ENCODE measurements around the gene CUL2.

CUL2 gene

GRCh38 chr10:35006836-35007235 is 83.3 kb downstream of the CUL2 start:
- H3K4me3 ChIP-seq (ENCODE audit: low read depth, low read length): no peak overlapping the region
- DNase-seq (ENCODE audit: low read depth, low spot score): peak; percentile 44
- in situ Hi-C loops (cut with HindIII; ENCODE audit: low sequenced_read_pairs): no loop called here
- TF ChIP-seq CTCF (IDR thresholded peaks at IDR 0.05; ENCODE audit: low read depth, low read length): no peak

GRCh38 chr10:35005868-35006267 is 84.3 kb downstream of the CUL2 start:
- no peak for TF ChIP-seq CTCF (IDR thresholded peaks at IDR 0.05; ENCODE audit: low read depth, low read length)
- H3K4me3 ChIP-seq (ENCODE audit: low read depth, low read length): no peak overlapping the region
- in situ Hi-C loops (cut with HindIII; ENCODE audit: low sequenced_read_pairs): no loop called here
- DNase-seq (ENCODE audit: low read depth, low spot score): peak; percentile 84

- no peak for TF ChIP-seq CTCF (IDR thresholded peaks at IDR 0.05; ENCODE audit: low read depth, low read length)
- no peak for DNase-seq (ENCODE audit: low read depth, low spot score)
- in situ Hi-C loops (cut with HindIII; ENCODE audit: low sequenced_read_pairs): no loop called here
- no peak overlapping the region for H3K4me3 ChIP-seq (ENCODE audit: low read depth, low read length)
These were observed 85.5 kb downstream of the CUL2 start for GRCh38 chr10:35004651-35005050.

- in situ Hi-C loops (cut with HindIII; ENCODE audit: low sequenced_read_pairs): no loop called here
- no peak for DNase-seq (ENCODE audit: low read depth, low spot score)
- H3K4me3 ChIP-seq (ENCODE audit: low read depth, low read length): no peak overlapping the region
- TF ChIP-seq CTCF (IDR thresholded peaks at IDR 0.05; ENCODE audit: low read depth, low read length): no peak
These were observed 86.2 kb downstream of the CUL2 start for GRCh38 chr10:35003906-35004305.

GRCh38 chr10:35000936-35001335 is 89.2 kb downstream of the CUL2 start:
- TF ChIP-seq CTCF (IDR thresholded peaks at IDR 0.05; ENCODE audit: low read depth, low read length): no peak
- H3K4me3 ChIP-seq (ENCODE audit: low read depth, low read length): no peak overlapping the region
- DNase-seq (ENCODE audit: low read depth, low spot score): no peak
- in situ Hi-C loops (cut with HindIII; ENCODE audit: low sequenced_read_pairs): no loop called here

GRCh38 chr10:34999532-34999931 is 90.6 kb downstream of the CUL2 start:
- no peak for DNase-seq (ENCODE audit: low read depth, low spot score)
- no peak overlapping the region for H3K4me3 ChIP-seq (ENCODE audit: low read depth, low read length)
- in situ Hi-C loops (cut with HindIII; ENCODE audit: low sequenced_read_pairs): no loop called here
- TF ChIP-seq CTCF (IDR thresholded peaks at IDR 0.05; ENCODE audit: low read depth, low read length): no peak

- no peak for TF ChIP-seq CTCF (IDR thresholded peaks at IDR 0.05; ENCODE audit: low read depth, low read length)
- no peak overlapping the region for H3K4me3 ChIP-seq (ENCODE audit: low read depth, low read length)
- no peak for DNase-seq (ENCODE audit: low read depth, low spot score)
- in situ Hi-C loops (cut with HindIII; ENCODE audit: low sequenced_read_pairs): no loop called here
These were observed 91.2 kb downstream of the CUL2 start for GRCh38 chr10:34998940-34999339.
